Activated T-cell treated with anti-CD3 and anti-CD28 coated beads for 48 hours (primary cell): ENCODE results near the gene ADAMTSL3.

Source experiments
- DNase-seq: peaks from one replicate; pipeline ENCODE4 v3.0.0-alpha.2; 2020; ENCODE audit warnings: low read depth

ADAMTSL3 gene, protein sequence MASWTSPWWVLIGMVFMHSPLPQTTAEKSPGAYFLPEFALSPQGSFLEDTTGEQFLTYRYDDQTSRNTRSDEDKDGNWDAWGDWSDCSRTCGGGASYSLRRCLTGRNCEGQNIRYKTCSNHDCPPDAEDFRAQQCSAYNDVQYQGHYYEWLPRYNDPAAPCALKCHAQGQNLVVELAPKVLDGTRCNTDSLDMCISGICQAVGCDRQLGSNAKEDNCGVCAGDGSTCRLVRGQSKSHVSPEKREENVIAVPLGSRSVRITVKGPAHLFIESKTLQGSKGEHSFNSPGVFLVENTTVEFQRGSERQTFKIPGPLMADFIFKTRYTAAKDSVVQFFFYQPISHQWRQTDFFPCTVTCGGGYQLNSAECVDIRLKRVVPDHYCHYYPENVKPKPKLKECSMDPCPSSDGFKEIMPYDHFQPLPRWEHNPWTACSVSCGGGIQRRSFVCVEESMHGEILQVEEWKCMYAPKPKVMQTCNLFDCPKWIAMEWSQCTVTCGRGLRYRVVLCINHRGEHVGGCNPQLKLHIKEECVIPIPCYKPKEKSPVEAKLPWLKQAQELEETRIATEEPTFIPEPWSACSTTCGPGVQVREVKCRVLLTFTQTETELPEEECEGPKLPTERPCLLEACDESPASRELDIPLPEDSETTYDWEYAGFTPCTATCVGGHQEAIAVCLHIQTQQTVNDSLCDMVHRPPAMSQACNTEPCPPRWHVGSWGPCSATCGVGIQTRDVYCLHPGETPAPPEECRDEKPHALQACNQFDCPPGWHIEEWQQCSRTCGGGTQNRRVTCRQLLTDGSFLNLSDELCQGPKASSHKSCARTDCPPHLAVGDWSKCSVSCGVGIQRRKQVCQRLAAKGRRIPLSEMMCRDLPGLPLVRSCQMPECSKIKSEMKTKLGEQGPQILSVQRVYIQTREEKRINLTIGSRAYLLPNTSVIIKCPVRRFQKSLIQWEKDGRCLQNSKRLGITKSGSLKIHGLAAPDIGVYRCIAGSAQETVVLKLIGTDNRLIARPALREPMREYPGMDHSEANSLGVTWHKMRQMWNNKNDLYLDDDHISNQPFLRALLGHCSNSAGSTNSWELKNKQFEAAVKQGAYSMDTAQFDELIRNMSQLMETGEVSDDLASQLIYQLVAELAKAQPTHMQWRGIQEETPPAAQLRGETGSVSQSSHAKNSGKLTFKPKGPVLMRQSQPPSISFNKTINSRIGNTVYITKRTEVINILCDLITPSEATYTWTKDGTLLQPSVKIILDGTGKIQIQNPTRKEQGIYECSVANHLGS (N-terminal part only)

DNA sequence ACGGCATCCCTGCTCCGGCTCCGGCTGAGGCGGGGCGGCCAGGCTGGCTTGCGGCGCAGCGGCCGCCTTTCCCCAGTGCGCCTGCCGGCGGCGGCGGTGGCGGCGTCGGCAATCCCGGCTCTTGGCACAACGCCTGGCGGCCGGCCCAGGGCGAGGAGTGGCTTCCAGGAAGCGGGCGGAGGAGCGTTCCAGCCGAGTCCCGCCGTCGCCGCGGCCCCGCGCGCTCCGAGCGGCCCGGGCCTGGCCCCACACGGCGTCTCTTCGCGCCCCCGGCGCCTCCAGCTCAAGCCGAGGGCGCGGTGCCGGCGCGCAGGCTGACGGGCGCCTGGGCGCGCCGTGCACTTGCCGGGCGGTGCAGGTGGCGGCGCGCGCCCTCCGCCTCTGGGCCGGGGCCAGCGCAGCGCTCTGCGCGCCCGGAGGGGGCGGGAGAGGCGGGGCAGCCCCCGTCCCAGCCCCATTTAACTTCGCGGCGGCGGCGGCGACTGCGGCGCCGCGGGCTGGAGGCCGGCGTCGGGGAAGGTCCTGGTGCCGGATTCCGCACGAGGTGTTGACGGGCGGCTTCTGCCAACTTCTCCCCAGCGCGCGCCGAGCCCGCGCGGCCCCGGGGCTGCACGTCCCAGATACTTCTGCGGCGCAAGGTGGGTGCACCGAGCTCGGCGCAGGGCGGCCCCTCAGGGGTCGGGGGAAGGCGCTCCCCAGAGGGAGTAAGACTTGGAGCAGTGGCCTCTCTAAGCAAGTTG is at the start of gene ADAMTSL3:
Gene ADAMTSL3, plus strand, starts transcription at position 485 of the 740 bp plus-strand sequence. CDS start 1,639 bp downstream, outside the sequence.
- no peak for DNase-seq

DNA sequence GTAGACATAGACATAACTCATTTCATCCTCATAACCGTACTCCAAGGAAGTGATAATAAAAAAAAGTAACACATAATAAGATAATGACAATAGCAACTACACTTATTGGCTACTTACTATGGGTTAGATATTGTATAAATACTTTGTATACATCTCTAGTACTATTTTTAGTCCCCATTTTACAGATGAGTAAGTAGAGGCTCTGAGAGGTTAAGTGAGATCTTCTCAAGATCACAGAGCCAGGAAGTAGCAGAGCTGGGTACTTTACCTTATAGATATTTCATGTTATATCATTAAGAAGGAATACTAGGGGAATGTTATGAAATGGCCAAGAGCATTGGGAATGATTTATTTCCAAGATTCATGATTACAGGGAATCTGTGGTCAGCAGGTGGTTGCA is 49.4 kb upstream of the ADAMTSL3 start:
- DNase-seq = no peak

DNA sequence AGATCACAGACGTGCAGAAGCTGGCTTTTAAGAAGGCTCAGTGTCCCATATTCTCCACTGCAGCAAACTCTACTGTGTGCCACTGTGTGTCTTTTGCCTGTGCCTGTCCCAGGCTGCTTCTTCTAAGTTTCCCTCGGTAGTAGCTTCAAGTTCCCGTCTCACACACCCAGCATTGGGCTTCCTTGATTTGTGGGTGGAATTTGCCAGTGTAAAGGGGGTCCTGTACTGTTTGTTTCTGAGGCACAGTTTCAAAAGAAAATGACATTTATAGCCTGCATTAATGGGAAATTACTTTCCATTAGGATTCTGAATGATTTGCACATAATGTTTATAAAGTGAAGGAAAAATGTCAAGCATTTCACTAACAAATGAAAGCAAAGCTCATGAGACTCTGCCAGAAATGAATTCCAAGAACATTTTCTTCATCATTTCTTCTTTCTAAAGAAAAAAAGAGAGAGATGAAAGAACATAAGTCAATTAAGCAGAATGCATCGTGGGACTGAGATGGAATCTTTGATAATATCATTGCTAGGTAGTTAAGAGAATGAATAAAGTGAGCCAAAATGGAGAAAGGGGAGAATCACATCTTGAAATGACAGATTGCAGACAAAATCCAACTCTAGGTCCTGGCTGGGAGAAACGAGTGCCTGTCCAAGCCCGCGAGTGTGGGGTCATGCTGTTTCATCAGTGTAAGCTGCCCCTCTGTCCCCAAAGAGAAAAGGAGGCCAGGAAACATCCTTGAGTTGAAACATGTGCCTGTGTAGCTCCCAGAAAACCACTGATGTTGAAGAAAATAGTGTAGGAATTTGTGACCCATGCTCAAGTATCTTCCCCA is 48.6 kb upstream of the ADAMTSL3 start:
- DNase-seq = no peak

DNA sequence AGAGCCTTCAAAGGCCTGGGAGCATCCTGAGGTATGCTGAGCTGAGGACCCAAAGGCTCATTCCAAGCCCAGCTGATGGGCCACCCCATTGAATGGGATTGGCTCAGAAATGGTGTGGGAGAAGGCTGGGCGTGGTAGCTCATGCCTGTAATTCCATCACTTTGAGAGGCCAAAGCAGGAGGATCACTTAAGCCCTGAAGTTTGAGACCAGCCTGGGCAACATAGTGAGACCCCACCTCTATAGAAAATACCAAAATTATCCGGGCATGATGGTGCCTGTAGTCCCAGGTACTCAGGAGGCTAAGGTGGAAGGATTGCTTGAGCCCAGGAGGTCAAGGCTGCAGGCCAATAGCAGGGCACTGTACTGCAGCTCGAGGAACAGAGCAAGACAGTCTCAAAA is 43.8 kb upstream of the ADAMTSL3 start:
- DNase-seq = no peak

DNA sequence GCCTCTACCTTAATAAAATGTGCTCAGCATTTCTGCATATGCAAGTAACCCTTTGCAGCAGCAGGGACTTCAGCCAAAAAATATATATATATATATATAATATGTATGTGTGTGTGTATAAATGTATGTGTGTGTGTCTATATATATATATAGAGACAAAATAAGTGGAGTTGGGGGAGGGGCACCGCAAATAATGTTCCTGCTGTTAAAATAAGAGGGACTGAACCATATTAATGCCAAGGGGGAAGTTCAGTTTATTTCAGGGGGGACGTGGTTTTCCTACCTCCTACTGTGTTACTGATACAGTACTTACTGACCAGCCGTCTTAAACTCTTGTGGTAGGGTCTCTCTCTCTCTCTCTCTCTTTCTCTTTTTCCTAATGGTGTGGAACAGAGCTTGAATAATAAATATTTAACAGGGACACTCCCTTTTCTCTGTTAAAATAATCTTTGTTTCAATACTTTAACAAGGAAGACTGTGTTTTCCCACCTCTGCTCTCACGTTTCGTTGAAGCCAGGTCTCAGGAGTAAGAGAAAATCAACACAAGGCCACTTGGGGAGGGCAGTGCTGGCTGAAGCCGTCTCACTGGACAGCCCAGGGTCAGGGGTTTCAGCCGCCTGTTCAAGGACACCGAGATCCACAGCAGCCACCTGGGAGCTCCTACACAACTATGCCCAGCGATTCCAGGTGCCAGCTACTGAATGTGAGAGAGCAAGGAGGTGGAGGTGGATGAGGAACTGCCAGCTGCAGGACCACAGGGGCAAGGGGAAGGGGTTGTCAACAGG is 42.8 kb upstream of the ADAMTSL3 start:
- DNase-seq = no peak

DNA sequence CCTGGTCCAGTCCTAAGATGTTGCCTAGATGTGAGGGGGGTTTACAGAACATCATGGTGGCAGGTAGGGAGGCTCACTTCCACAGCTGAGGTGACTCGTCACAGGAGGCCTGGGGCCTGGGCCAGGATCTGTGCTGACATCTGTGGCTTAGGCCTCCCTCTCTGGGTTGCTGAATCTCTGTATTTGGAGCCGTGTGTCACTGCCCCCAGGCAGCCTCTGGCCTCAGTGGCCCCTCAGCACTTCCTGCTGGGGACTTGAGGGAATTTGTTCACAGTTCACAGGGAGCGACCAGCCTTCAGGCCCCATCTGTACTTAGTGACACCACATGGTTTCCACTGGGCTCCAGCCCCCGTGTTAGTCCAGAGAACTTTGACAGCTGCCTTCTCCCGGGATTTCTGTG is 41.7 kb upstream of the ADAMTSL3 start:
- no peak for DNase-seq

DNA sequence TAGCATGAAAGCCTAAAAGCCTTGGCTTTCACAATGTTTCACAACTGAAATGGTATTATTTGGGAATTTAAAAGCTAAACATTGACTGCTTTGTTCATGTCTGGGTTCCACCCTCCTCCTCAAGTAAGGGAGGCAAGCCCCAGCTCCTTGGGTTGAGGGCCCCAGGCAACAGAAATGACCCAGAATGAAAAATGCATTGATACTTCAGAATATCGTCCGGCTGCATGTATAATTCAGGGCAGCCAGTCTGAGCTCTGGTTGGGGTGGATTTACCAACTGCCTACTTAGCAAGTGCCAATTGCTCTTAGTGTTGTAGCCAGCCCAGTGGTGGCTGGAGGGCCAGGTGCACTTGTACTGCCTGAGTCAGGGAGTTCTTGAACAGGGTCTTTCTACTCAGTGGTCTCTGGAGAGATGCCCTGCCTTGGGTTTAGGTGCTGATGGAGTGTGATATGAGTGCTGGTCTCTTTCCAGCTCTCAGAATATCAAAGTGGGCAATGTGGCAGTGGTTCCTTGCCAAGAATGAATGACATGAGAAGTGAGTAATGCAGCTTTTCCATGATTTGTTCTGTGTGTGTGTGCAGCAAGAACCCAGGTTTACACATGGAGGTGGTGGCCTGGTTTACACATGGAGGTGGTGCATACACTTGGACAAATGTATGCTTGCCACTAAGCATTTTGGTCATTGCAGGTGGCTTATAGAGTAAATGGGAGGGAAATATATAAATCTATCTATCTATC is 40.9 kb upstream of the ADAMTSL3 start:
- no peak for DNase-seq

DNA sequence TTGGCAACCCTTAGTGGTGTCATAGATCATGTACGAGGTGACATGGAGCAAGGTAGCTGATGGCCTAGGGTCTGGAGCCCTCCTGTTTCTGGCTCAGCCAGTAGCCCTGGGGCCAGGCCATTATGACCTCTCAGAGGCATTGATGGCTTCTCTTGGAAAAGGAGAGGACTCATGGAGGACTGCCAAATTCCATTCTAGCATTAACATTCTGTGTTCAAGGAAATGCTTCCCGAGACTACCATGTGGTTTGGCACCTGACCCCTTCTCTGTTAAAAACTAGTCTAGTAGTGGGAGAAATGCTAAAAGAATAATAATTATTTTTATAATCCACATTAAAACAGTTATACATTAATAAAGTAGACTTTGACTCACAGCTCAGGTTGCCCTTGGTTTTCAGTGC is 40.2 kb upstream of the ADAMTSL3 start:
- no peak for DNase-seq

- no peak for DNase-seq
Observed at GRCh38 chr15:83616840-83617239, 37.1 kb upstream of the ADAMTSL3 start.

GRCh38 chr15:83626171-83626802 is 27.6 kb upstream of the ADAMTSL3 start:
- no peak for DNase-seq

DNA sequence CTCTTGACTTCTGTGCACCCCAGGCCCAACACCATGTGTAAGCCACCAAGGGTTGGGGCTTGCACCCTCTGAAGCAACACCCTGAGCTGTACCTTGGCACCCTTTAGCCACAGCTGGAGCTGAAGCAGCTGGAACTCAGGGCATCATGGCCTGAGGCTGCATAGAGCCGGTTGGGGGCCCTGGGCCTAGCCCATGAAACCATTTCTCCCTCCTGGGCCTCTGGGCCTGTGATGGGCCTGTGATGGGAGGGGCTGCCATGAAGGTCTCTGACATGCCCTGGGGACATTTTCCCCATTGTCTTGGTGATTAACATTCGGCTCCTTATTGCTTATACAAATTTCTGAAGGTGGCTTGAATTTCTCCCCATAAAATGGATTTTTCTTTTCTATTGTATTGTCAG is 22.4 kb upstream of the ADAMTSL3 start:
- no peak for DNase-seq

DNA sequence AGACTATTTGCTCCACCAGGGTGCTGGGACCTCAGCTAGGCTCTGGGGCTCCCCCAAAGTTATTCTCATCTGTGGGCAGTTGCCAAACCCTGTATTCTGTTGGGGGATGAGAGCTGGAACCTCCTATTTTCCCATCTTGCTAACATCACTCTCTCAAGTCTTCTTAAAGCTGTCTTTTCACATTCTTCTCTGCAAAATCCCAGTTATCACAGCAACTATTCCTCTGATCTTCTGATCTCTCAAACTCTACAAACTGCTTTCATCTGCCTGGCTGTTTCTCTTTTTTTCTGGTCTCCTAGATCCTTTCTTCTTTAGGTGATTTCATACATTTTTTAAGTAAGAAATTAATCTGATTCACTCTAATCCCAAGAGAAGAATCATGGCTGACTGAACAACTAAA is 10.7 kb upstream of the ADAMTSL3 start:
- DNase-seq = no peak

DNA sequence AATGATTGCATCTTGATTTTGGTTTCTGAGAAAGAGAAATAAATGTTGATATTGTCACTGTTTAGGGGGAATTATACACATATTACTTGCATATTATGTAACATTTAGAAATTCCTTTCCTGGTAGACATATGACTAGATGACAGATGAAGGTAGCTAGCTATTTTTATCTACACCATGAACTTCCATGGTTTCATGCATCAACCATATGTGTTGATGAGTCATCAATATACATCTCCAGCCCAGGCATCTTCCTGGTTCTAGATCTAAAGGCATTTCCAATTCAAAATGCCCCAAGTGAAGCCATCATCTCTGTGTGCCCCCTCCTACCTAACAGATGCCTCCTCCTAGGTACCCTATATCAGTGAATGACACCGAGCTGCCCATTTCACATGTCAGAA is 9.5 kb upstream of the ADAMTSL3 start:
- no peak for DNase-seq

- DNase-seq = no peak
Observed at GRCh38 chr15:83650831-83651230, 3.1 kb upstream of the ADAMTSL3 start.

DNA sequence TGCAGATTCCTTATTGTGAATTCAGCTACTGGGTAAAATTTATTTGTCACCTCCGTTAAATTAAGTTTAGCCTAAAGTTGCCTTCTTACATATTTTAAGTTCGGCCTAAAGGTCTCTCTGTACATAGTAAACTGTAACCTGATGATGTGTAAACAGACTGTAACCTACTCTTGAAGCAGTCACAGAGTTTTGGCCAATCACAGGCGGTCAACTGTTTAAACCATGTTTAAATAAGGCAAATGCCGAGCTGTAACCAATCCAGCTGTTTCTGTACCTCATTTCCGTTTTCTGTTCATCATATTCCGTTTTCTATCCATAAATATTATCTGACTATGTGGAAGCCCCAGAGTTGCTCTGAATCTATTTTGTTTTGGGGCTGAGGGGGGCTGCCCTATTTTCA is 2.4 kb upstream of the ADAMTSL3 start:
- DNase-seq = no peak

GRCh38 chr15:83652626-83653204 is 1.2 kb upstream of the ADAMTSL3 start:
- DNase-seq = no peak

DNA sequence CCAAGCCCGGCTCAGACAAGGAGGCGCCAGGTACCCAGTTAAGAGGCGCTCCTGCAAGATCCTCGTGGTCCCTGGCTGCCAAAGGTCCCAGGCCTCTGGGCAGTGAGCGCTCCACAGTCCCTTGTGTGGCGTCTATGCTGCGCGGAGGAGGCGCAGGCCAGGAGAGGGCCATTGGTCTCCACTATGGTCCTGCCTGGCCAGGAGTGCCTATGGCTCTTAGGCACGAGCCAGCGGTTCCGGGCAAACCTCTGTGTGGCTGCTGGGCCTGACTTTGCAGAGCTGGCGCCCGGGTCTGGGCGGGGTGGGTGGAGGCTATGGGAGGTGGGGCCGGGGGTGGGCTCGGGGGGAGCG is 660 bp upstream of the ADAMTSL3 start:
- no peak for DNase-seq
